ENCODE data around the gene BACE2. TPM values are rescaled to one million over a fixed set of nuclear protein-coding genes. Genes with fewer than 3 reads are reported as not detected.

Gene BACE2
- total and polyA plus RNA-seq, 2 donors (not counting 1 experiment from before 2014, with no cell fraction given) = 19.5 to 31.5 TPM

- peaks cover 5% of the 10 kb centered on the region for H3K79me2 ChIP-seq (ENCODE audit: control insufficient read depth, insufficient read depth, low read length)
- H3K27ac ChIP-seq (ENCODE audit: insufficient read depth, low read length) = peak overlapping the region; percentile 46
- peak overlapping the region; percentile 45 for H3K9ac ChIP-seq (ENCODE audit: insufficient read depth, low read length)
Measured at GRCh38 chr21:41168391-41169257, 664 bp downstream of the BACE2 start.

DNA sequence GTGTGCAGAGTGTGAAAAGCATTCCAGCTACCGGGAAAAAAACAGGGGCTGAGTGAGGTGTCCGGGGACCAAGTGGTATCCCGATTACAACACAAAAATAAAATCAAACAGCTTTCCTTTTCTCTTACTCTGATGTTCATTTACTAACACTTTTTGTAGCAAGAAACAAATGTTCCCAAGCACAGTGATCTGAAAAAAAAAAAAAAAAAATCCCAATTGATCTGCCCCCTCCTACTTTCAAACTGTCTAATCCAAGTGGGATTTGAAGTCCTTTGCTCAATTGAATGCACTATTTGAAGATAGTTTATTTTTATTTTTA lies 1.3 kb downstream of the BACE2 start:
- Histone ChIP-seq H2AFZ (ENCODE audit: low read length) (no peak overlapping the region), H3K9me3 (ENCODE audit: control insufficient read depth, insufficient read depth, low read depth, low read length) (no peaks in the 10 kb centered on the region), H3K4me1 (ENCODE audit: control insufficient read depth, extremely low read depth, insufficient read depth, low read length) (peaks cover 2% of the 10 kb centered on the region), H3K4me3 (replicated peaks in 1 of 4; ENCODE audit: control extremely low read depth in 1 of 4, insufficient read depth in 1 of 4, low read depth in 3 of 4, low read length in 4 of 4) (peak overlapping the region; percentile 35 to 74 (median 65)), H3K4me2 (ENCODE audit: extremely low read depth, insufficient read depth, low read length) (peak overlapping the region; percentile 71), H3K27me3 (ENCODE audit: control insufficient read depth, insufficient read depth, low read length) (no peaks in the 10 kb centered on the region), H3K36me3 (ENCODE audit: control insufficient read depth, insufficient read depth, low read length) (no peaks in the 10 kb centered on the region), H3K27ac (ENCODE audit: insufficient read depth, low read length) (no peak overlapping the region), H3K79me2 (ENCODE audit: control insufficient read depth, insufficient read depth, low read length) (peaks cover 5% of the 10 kb centered on the region), H4K20me1 (ENCODE audit: control insufficient read depth, extremely low read depth, insufficient read depth, low read length) (no peaks in the 10 kb centered on the region), H3K9ac (ENCODE audit: insufficient read depth, low read length) (no peak overlapping the region)
- no peak for TF ChIP-seq EZH2 (IDR thresholded peaks at IDR 0.05; ENCODE audit: low read length, missing control alignments)
- TF ChIP-seq, protein P1, sequence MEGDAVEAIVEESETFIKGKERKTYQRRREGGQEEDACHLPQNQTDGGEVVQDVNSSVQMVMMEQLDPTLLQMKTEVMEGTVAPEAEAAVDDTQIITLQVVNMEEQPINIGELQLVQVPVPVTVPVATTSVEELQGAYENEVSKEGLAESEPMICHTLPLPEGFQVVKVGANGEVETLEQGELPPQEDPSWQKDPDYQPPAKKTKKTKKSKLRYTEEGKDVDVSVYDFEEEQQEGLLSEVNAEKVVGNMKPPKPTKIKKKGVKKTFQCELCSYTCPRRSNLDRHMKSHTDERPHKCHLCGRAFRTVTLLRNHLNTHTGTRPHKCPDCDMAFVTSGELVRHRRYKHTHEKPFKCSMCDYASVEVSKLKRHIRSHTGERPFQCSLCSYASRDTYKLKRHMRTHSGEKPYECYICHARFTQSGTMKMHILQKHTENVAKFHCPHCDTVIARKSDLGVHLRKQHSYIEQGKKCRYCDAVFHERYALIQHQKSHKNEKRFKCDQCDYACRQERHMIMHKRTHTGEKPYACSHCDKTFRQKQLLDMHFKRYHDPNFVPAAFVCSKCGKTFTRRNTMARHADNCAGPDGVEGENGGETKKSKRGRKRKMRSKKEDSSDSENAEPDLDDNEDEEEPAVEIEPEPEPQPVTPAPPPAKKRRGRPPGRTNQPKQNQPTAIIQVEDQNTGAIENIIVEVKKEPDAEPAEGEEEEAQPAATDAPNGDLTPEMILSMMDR (conservative IDR thresholded peaks at IDR 0.05 in 1 of 2, IDR thresholded peaks at IDR 0.05 in 1 of 2; ENCODE audit: low read depth in 1 of 2, low read length in 2 of 2) = no peak
- DNase-seq (ENCODE audit: low read depth in 2 of 2) = no peak

More at GRCh38 chr21:41168391-41169257, 664 bp downstream of the BACE2 start:
- H3K36me3 ChIP-seq (ENCODE audit: control insufficient read depth, insufficient read depth, low read length) = no peaks in the 10 kb centered on the region
- peak; percentile 71 to 82 for DNase-seq (ENCODE audit: low read depth in 2 of 2)
- TF ChIP-seq, protein P1 (conservative IDR thresholded peaks at IDR 0.05 in 1 of 2, IDR thresholded peaks at IDR 0.05 in 1 of 2; ENCODE audit: low read depth in 1 of 2, low read length in 2 of 2) = peak in 1 of 2 donors; percentile 2
- TF ChIP-seq EZH2 (IDR thresholded peaks at IDR 0.05; ENCODE audit: low read length, missing control alignments) = no peak
- no peaks in the 10 kb centered on the region for H4K20me1 ChIP-seq (ENCODE audit: control insufficient read depth, extremely low read depth, insufficient read depth, low read length)
- H3K4me1 ChIP-seq (ENCODE audit: control insufficient read depth, extremely low read depth, insufficient read depth, low read length) = peaks cover 2% of the 10 kb centered on the region
- no peaks in the 10 kb centered on the region for H3K27me3 ChIP-seq (ENCODE audit: control insufficient read depth, insufficient read depth, low read length)
- H2AFZ ChIP-seq (ENCODE audit: low read length) = peak overlapping the region; percentile 37
- H3K4me2 ChIP-seq (ENCODE audit: extremely low read depth, insufficient read depth, low read length) = peak overlapping the region; percentile 71
- no peaks in the 10 kb centered on the region for H3K9me3 ChIP-seq (ENCODE audit: control insufficient read depth, insufficient read depth, low read depth, low read length)
- H3K4me3 ChIP-seq (replicated peaks in 1 of 4; ENCODE audit: control extremely low read depth in 1 of 4, insufficient read depth in 1 of 4, low read depth in 3 of 4, low read length in 4 of 4) = peak overlapping the region; percentile 62 to 74 (median 67)

DNA sequence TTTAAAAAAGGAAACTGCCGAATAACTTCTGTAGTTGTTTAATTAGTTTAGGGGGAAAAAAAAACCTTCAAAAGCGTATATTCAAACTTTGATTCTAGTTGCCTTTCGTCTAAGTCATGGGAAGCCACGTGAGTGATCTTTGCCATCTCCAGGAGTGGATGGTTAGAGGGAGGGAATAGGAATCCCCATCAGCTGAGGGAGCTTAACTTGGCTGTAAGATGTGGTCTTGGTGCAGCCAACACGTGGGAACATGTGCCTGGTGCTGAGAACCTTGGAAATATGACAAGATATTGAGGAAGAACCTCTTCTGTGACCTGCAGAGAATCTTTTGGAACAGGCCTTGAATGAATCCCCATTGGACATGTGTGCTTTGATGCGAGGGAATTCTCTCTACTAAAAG lies 1.7 kb downstream of the BACE2 start:
- H4K20me1 ChIP-seq (ENCODE audit: control insufficient read depth, extremely low read depth, insufficient read depth, low read length) = no peaks in the 10 kb centered on the region
- peak overlapping the region; percentile 1 to 74 (median 26) for H3K4me3 ChIP-seq (replicated peaks in 1 of 4; ENCODE audit: control extremely low read depth in 1 of 4, insufficient read depth in 1 of 4, low read depth in 3 of 4, low read length in 4 of 4)
- no peak overlapping the region for H2AFZ ChIP-seq (ENCODE audit: low read length)
- H3K36me3 ChIP-seq (ENCODE audit: control insufficient read depth, insufficient read depth, low read length) = no peaks in the 10 kb centered on the region
- H3K9me3 ChIP-seq (ENCODE audit: control insufficient read depth, insufficient read depth, low read depth, low read length) = no peaks in the 10 kb centered on the region
- peaks cover 2% of the 10 kb centered on the region for H3K4me1 ChIP-seq (ENCODE audit: control insufficient read depth, extremely low read depth, insufficient read depth, low read length)
- TF ChIP-seq, protein P1 (conservative IDR thresholded peaks at IDR 0.05 in 1 of 2, IDR thresholded peaks at IDR 0.05 in 1 of 2; ENCODE audit: low read depth in 1 of 2, low read length in 2 of 2) = no peak
- no peak for TF ChIP-seq EZH2 (IDR thresholded peaks at IDR 0.05; ENCODE audit: low read length, missing control alignments)
- peak in 1 of 2 donors; percentile 41 for DNase-seq (ENCODE audit: low read depth in 2 of 2)
- peaks cover 8% of the 10 kb centered on the region for H3K79me2 ChIP-seq (ENCODE audit: control insufficient read depth, insufficient read depth, low read length)
- no peaks in the 10 kb centered on the region for H3K27me3 ChIP-seq (ENCODE audit: control insufficient read depth, insufficient read depth, low read length)
- no peak overlapping the region for H3K9ac ChIP-seq (ENCODE audit: insufficient read depth, low read length)
- H3K27ac ChIP-seq (ENCODE audit: insufficient read depth, low read length) = no peak overlapping the region
- peak overlapping the region; percentile 71 for H3K4me2 ChIP-seq (ENCODE audit: extremely low read depth, insufficient read depth, low read length)

Measured in fibroblast of lung (primary cell).